ENCODE results near the gene HEATR5B. TPM values are rescaled to one million over a fixed set of nuclear protein-coding genes. Genes with fewer than 3 reads are reported as not detected.

The HEATR5B gene
- total and polyA plus RNA-seq, 2 of the 8 experiments (the other 6 are each of a cell fraction or from before 2014, with no cell fraction given), result 7.0 to 12.6 TPM

DNA sequence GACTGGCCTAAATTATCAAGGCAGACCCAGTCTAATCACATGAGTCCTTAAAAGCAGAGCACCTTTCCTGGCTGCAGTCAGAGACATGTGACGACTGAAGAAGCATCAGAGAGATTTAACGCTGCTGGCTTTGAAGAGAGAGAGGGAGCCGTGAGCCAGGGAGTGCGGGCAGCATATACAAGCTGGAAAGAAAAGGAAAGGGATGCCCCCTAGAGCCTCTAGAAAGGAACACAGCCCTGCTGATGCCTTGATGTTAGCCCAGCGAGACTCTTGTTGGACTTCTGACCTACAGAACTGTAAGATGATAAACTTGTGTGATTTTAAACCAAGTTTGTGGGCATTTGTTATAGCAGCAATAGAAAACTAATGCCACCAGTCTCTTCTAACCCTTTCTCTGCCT lies 58.1 kb downstream of the HEATR5B start:
- Histone ChIP-seq H3K4me3 (ENCODE audit: extremely low read depth in 1 of 4, insufficient read depth in 2 of 4, low read depth in 3 of 4, low read length in 4 of 4) (no peak overlapping the region), H3K79me2 (ENCODE audit: control insufficient read depth in 1 of 2, insufficient read depth in 2 of 2, low read length in 2 of 2) (no peaks in the 10 kb centered on the region), H2BK12ac (ENCODE audit: low read depth, low read length) (no peak overlapping the region), H4K8ac (ENCODE audit: extremely low read depth, insufficient read depth, low read length) (no peak overlapping the region), H3K36me3 (ENCODE audit: control insufficient read depth in 2 of 4, insufficient read depth in 4 of 4, low read length in 3 of 4) (peaks cover 0 to 8% (median 3%) of the 10 kb centered on the region in 4 experiments; a peak in 3 of 8 replicates), H3K18ac (ENCODE audit: extremely low read depth, low read length) (no peak overlapping the region), H3K23ac (ENCODE audit: insufficient read length) (no peak overlapping the region), H2BK15ac (ENCODE audit: low read length) (no peak overlapping the region), H3K9me3 (ENCODE audit: insufficient read depth in 2 of 2, low read depth in 1 of 2, low read length in 1 of 2) (no peaks in the 10 kb centered on the region), H3K14ac (ENCODE audit: insufficient read length) (no peak overlapping the region), H3K56ac (replicated peaks; ENCODE audit: insufficient read length, low read depth, low read length) (no peak overlapping the region), H2BK120ac (replicated peaks; ENCODE audit: low read depth, low read length) (no peak overlapping the region), H3K4me2 (ENCODE audit: insufficient read depth in 1 of 2, low read depth in 2 of 2, low read length in 2 of 2) (no peak overlapping the region), H2AFZ (ENCODE audit: low read length) (no peak overlapping the region), H3K4ac (replicated peaks; ENCODE audit: insufficient read length, low read depth, low read length) (no peak overlapping the region), H3K79me1 (ENCODE audit: low read depth, low read length) (no peaks in the 10 kb centered on the region), H4K91ac (replicated peaks; ENCODE audit: insufficient read length, low read length) (no peak overlapping the region), H4K5ac (ENCODE audit: insufficient read length, low read depth, low read length) (no peak overlapping the region), H3K27ac (ENCODE audit: low read depth, low read length) (no peak overlapping the region), H3K9ac (replicated peaks in 1 of 4; ENCODE audit: extremely low read depth in 1 of 4, low read depth in 3 of 4, low read length in 3 of 4) (no peak overlapping the region), H3K4me1 (replicated peaks in 1 of 4; ENCODE audit: control insufficient read depth in 3 of 4, insufficient read depth in 4 of 4, low read length in 3 of 4) (peaks cover 0 to 5% (median 3%) of the 10 kb centered on the region in 4 experiments; a peak in 5 of 7 replicates), H2BK5ac (ENCODE audit: low read depth, low read length) (no peak overlapping the region), H2BK20ac (ENCODE audit: low read length) (no peak overlapping the region), H3K23me2 (ENCODE audit: low read depth, low read length) (no peaks in the 10 kb centered on the region), H3K27me3 (replicated peaks in 1 of 4; ENCODE audit: control insufficient read depth in 3 of 4, extremely low read depth in 1 of 4, insufficient read depth in 3 of 4, low read length in 3 of 4) (no peaks in the 10 kb centered on the region), H4K20me1 (replicated peaks in 1 of 2; ENCODE audit: control insufficient read depth in 1 of 2, insufficient read depth in 2 of 2, low read length in 2 of 2) (no peaks in the 10 kb centered on the region), H2AK5ac (ENCODE audit: low read depth, low read length) (no peak overlapping the region)
- WGBS, 2 experiments (ENCODE audit: extremely low coverage in 1 of 2, insufficient coverage in 1 of 2, insufficient read length in 1 of 2, insufficient replicate concordance in 2 of 2, low coverage in 1 of 2, low lambda C conversion rate in 2 of 2, missing lambda C conversion rate in 1 of 2), result 72% methylated on average over 5 of the region's 5 CpGs; no CpG with 5 or more reads in 1 of the 2 experiments
- ChIA-PET CTCF (ENCODE audit: partially characterized antibody) (interaction anchor here (1.0 to 1.7 kb wide), 6 partner anchors 9 to 250 kb away, joined by 3 to 4 read pairs (median 3); no protein-coding TSS in a partner anchor), POLR2A (ENCODE audit: partially characterized antibody) (no interaction called here)
- DNase-seq (ENCODE audit: low read depth in 1 of 2, low spot score in 2 of 2) (peak in 1 of 2 experiments; percentile 19), FAIRE-seq (peak; percentile 74)
- TF ChIP-seq CHD1 (IDR thresholded peaks at IDR 0.05; ENCODE audit: low read depth, low read length) (no peak), TAF1 (IDR thresholded peaks at IDR 0.05; ENCODE audit: low read depth, low read length) (no peak), EZH2 (IDR thresholded peaks at IDR 0.05; ENCODE audit: low read depth, low read length, severe bottlenecking) (no peak), PHF8 (conservative IDR thresholded peaks at IDR 0.05; ENCODE audit: low read depth, low read length) (no peak), CREB1 (IDR thresholded peaks at IDR 0.05) (no peak), FOSL1 (IDR thresholded peaks at IDR 0.05; ENCODE audit: insufficient read depth, low read depth, low read length) (no peak), TEAD4 (IDR thresholded peaks at IDR 0.05; ENCODE audit: low read depth, low read length) (no peak), RAD21 (IDR thresholded peaks at IDR 0.05 in 1 of 2, conservative IDR thresholded peaks at IDR 0.05 in 1 of 2; ENCODE audit: low read depth in 2 of 2, low read length in 2 of 2) (peak; percentile 75)
- TF ChIP-seq, protein P1, sequence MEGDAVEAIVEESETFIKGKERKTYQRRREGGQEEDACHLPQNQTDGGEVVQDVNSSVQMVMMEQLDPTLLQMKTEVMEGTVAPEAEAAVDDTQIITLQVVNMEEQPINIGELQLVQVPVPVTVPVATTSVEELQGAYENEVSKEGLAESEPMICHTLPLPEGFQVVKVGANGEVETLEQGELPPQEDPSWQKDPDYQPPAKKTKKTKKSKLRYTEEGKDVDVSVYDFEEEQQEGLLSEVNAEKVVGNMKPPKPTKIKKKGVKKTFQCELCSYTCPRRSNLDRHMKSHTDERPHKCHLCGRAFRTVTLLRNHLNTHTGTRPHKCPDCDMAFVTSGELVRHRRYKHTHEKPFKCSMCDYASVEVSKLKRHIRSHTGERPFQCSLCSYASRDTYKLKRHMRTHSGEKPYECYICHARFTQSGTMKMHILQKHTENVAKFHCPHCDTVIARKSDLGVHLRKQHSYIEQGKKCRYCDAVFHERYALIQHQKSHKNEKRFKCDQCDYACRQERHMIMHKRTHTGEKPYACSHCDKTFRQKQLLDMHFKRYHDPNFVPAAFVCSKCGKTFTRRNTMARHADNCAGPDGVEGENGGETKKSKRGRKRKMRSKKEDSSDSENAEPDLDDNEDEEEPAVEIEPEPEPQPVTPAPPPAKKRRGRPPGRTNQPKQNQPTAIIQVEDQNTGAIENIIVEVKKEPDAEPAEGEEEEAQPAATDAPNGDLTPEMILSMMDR (IDR thresholded peaks at IDR 0.05; ENCODE audit: control extremely low read depth in 1 of 3, insufficient read depth in 1 of 3, low read depth in 1 of 3, low read length in 3 of 3), result peak; percentile 36 to 70 (median 59)

Measured in H1 (cell line).